RKO (cell line): ENCODE data around the gene AKNAD1.
"Not testable (repeated sequence)": the region's sequence is repeated elsewhere in the genome, so short reads cannot be mapped to it uniquely, and the experiment has no call there.

ENCODE experiments used
- DNase-seq: peaks from one replicate; pipeline ENCODE4 v3.0.0-alpha.2; 2016; ENCODE audit warnings: low spot score

AKNAD1 gene

GRCh38 chr1:108856994-108857393, at the start of gene AKNAD1:
AKNAD1 (minus strand) TSS chr1:108857094; CDS start chr1:108852664, 4,430 bp downstream.
- DNase-seq, result no peak

- DNase-seq, result no peak
Observed at GRCh38 chr1:108901106-108901505, 44.2 kb upstream of the AKNAD1 start.

GRCh38 chr1:108897865-108898720, 41.2 kb upstream of the AKNAD1 start:
- DNase-seq, result peak; percentile 81

- no peak for DNase-seq
Observed at GRCh38 chr1:108896146-108897145, 39.6 kb upstream of the AKNAD1 start.

GRCh38 chr1:108893141-108893530, 36.2 kb upstream of the AKNAD1 start:
- peak; percentile 23 for DNase-seq

GRCh38 chr1:108892356-108893140, 35.7 kb upstream of the AKNAD1 start:
- DNase-seq, result no peak

- DNase-seq, result no peak
Observed at GRCh38 chr1:108889706-108890384, 33.0 kb upstream of the AKNAD1 start.

GRCh38 chr1:108889006-108889645, 32.2 kb upstream of the AKNAD1 start:
- DNase-seq, result not testable (repeated sequence)

GRCh38 chr1:108886292-108886691, 29.4 kb upstream of the AKNAD1 start:
- DNase-seq, result no peak

- no peak for DNase-seq
Observed at GRCh38 chr1:108884968-108885367, 28.1 kb upstream of the AKNAD1 start.

- DNase-seq, result no peak
Observed at GRCh38 chr1:108882837-108883236, 25.9 kb upstream of the AKNAD1 start.

GRCh38 chr1:108881369-108881768, 24.5 kb upstream of the AKNAD1 start:
- DNase-seq, result peak; percentile 11

- DNase-seq, result no peak
Observed at GRCh38 chr1:108880850-108881249, 24.0 kb upstream of the AKNAD1 start.

- peak; percentile 4 for DNase-seq
Observed at GRCh38 chr1:108878678-108879077, 21.8 kb upstream of the AKNAD1 start.

- no peak for DNase-seq
Observed at GRCh38 chr1:108878160-108878469, 21.2 kb upstream of the AKNAD1 start.

GRCh38 chr1:108877348-108878159, 20.7 kb upstream of the AKNAD1 start:
- DNase-seq, result peak; percentile 41

GRCh38 chr1:108871050-108871724, 14.3 kb upstream of the AKNAD1 start:
- DNase-seq, result no peak

GRCh38 chr1:108865316-108865910, 8.5 kb upstream of the AKNAD1 start:
- no peak for DNase-seq

- no peak for DNase-seq
Observed at GRCh38 chr1:108863984-108864383, 7.1 kb upstream of the AKNAD1 start.
